ES-I3 (cell line): ENCODE results near the gene AK6.
A peak's percentile ranks its signal among the peaks of the same experiment; 100 is the strongest.
"Not testable (repeated sequence)": the region's sequence is repeated elsewhere in the genome, so short reads cannot be mapped to it uniquely, and the experiment has no call there.

Experiments used
- H3K36me3 ChIP-seq: 2 replicates; pipeline ENCODE4 v1.6.1; 2013; ENCODE audit warnings: mild to moderate bottlenecking, low read length, control low read depth, moderate library complexity; ENCODE audit not compliant: insufficient read depth
- H3K4me1 ChIP-seq: 2 replicates; pipeline ENCODE4 v1.6.1; 2013; ENCODE audit warnings: mild to moderate bottlenecking, control low read depth, low read length; ENCODE audit not compliant: insufficient read depth
- H3K9ac ChIP-seq: 2 replicates; pipeline ENCODE4 v1.6.1; 2013; ENCODE audit warnings: low read depth, mild to moderate bottlenecking, low read length, moderate library complexity
- H3K9me3 ChIP-seq: 2 replicates; pipeline ENCODE4 v1.6.1; 2013; ENCODE audit warnings: mild to moderate bottlenecking, low read length, moderate library complexity; ENCODE audit not compliant: control insufficient read depth, insufficient read depth

AK6 gene

DNA sequence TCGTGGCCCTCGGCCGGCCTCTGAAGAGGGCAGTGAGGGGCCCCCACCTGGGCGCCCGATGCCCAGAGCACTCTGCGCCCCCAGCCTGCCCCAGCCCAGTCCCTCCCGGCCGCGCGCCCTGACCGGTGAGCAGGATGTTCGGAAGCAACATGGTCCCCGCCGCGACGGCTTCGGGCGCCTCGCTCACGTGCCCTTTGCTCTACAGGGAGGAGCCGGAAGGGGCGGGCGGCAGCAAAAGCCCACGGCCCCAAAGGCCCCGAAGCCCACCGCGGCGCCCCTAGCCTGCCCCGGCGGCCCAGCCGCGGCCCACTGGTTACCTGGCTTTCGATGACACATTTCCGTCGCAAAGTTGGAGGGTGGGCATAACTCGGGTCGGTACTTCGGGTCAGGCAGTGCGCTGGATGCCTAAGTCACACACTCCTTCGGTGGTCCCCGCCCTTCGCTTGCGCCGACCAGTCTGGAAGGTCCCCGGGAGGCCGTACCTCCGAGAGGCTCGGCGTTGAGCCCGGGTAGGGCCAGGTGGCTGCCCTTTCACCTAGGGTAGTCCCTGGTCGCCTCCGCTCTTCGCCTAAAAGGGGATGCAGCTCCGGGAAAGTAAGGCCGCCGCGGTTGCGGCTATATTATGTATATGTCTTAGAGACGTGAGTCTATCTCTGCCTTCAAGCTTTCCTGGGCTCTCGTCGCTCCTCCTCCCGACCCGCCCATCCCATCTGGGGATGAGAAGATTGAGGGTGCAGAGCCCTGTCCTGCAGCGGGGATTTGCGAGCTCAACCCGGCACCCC, at the start of gene AK6, which contains the start of the genes RAD17 and TAF9:
Gene AK6, minus strand, starts transcription at position 181 of the 782 bp plus-strand sequence. Its CDS starts 30 bp downstream, at position 151.
Gene RAD17, plus strand, starts transcription at position 479 of the 782 bp plus-strand sequence. CDS start 2,391 bp downstream, outside the sequence.
Gene TAF9, minus strand, starts transcription at position 181 of the 782 bp plus-strand sequence. CDS start 3,783 bp downstream, outside the sequence.
- no peaks in the 10 kb centered on the region for H3K9me3 ChIP-seq
- H3K36me3 ChIP-seq = peaks cover 9% of the 10 kb centered on the region; the same call in 1 of the 2 replicates
- H3K4me1 ChIP-seq = no peaks in the 10 kb centered on the region
- peak within 1 kb of the TSS; percentile 89 for H3K9ac ChIP-seq

- Histone ChIP-seq H3K4me1 (peaks cover 4% of the 10 kb centered on the region; the same call in 1 of the 2 replicates), H3K9ac (no peak overlapping the region), H3K9me3 (no peaks in the 10 kb centered on the region), H3K36me3 (peaks cover 6% of the 10 kb centered on the region; the same call in 1 of the 2 replicates)
Measured at GRCh38 chr5:69418554-69418953, 49.2 kb upstream of the AK6 start.

DNA sequence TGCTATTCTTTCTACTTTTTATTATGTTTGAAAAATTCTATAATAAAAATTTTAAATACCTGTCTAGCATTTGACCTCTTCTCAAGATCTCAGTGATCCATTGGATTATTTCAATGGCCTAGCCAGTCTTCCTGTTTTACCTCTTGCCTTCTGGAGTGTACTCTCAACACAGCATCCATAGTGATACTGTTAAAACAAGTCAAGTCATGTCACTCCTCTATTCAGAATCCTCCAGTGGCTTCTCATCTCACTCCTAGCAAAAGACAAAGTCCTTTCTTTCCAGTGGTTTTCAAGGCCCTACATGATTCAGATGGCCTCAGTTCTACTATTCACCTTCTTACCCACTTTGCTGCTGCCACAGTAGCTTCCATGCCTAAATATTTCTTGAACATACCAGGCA, 47.4 kb upstream of the AK6 start:
- Histone ChIP-seq H3K9me3 (no peaks in the 10 kb centered on the region), H3K4me1 (peaks cover 4% of the 10 kb centered on the region; the same call in 1 of the 2 replicates), H3K9ac (peak overlapping the region; percentile 96; the same call in 1 of the 2 replicates), H3K36me3 (peaks cover 6% of the 10 kb centered on the region; the same call in 1 of the 2 replicates)

- peaks cover 6% of the 10 kb centered on the region; the same call in 1 of the 2 replicates for H3K36me3 ChIP-seq
- peak overlapping the region; percentile 96 for H3K9ac ChIP-seq
- peaks cover 4% of the 10 kb centered on the region; the same call in 1 of the 2 replicates for H3K4me1 ChIP-seq
- H3K9me3 ChIP-seq = no peaks in the 10 kb centered on the region
Measured at GRCh38 chr5:69416180-69416579, 46.9 kb upstream of the AK6 start.

DNA sequence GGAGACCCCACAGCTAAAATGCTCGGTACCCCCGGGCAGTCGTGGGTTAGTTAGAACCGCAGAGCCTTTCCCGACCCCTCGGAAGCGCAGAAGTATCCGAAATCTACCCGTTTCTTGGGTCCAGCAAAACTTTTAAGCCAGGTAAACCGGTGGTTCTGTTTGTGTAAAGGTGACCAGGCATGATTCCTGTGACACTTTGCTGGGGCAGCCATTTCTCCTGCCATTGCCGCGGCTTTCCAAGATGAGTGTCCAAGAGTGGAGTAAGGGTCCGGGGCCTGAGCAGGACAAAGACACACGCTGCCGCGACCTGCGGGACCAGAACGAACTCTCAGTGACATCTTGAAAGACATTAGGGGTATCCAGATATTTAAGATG, 46.3 kb upstream of the AK6 start:
- H3K9me3 ChIP-seq = no peaks in the 10 kb centered on the region
- peaks cover 4% of the 10 kb centered on the region; the same call in 1 of the 2 replicates for H3K4me1 ChIP-seq
- H3K9ac ChIP-seq = peak overlapping the region; percentile 96
- peaks cover 6% of the 10 kb centered on the region; the same call in 1 of the 2 replicates for H3K36me3 ChIP-seq

- peak within 1 kb of the TSS; percentile 96 for H3K9ac ChIP-seq
- H3K36me3 ChIP-seq = peaks cover 6% of the 10 kb centered on the region; the same call in 1 of the 2 replicates
Measured at GRCh38 chr5:69414885-69415583, 45.7 kb upstream of the AK6 start, which contains the start of gene MARVELD2. MARVELD2 (plus strand) TSS chr5:69415116; CDS start chr5:69419386, 4,270 bp downstream.

GRCh38 chr5:69404659-69405330, 35.5 kb upstream of the AK6 start:
- Histone ChIP-seq H3K4me1 (no peaks in the 10 kb centered on the region), H3K36me3 (peaks cover 3% of the 10 kb centered on the region; the same call in 1 of the 2 replicates), H3K9ac (no peak overlapping the region), H3K9me3 (no peaks in the 10 kb centered on the region)

More at GRCh38 chr5:69414885-69415583, 45.7 kb upstream of the AK6 start, which contains the start of gene MARVELD2:
- peaks cover 4% of the 10 kb centered on the region; the same call in 1 of the 2 replicates for H3K4me1 ChIP-seq
- H3K9me3 ChIP-seq = no peaks in the 10 kb centered on the region

DNA sequence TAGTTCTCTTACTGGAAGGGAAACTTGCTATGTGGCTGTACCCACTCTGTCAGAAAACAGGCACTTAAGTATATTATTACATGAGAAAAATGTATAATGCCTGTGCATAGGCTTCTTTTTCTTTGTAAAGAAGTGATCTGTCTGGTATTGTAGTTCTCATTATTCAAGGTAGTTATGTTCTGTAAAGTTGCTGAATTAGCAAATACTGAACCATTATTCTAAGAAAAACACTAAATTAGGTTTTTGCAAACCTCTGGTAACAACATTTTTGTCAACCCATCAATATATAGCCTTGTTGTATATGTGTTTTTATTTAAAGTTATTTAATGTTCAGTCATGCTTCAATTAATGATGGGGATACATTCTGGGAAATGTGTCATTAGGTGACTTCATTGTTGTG, 9.1 kb upstream of the AK6 start:
- H3K4me1 ChIP-seq = no peaks in the 10 kb centered on the region
- no peak overlapping the region for H3K9ac ChIP-seq
- H3K36me3 ChIP-seq = peaks cover 10% of the 10 kb centered on the region
- H3K9me3 ChIP-seq = no peaks in the 10 kb centered on the region

- Histone ChIP-seq H3K9me3 (no peaks in the 10 kb centered on the region), H3K36me3 (no peaks in the 10 kb centered on the region; the same call in 1 of the 2 replicates), H3K4me1 (no peaks in the 10 kb centered on the region), H3K9ac (no peak overlapping the region)
Measured at GRCh38 chr5:69374911-69375446, 5.7 kb upstream of the AK6 start.

DNA sequence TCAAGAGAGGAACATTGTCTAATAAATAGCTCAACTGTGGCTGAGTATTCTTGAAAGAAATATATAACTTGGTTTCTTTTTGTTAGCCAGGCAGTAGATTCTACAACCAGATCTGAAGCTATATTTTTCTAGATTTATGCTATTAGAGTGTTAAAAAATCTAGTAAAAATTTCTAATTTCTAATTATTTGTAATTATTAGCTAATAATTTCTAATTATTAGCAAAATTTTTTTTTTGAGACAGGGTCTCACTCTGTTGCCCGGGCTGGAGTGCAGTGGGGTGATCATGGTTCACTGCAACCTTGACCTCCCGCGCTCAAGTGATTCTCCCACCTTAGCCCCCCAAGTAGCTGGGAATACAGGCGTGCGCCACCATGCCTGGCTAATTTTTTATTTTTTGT, 3.1 kb upstream of the AK6 start:
- no peak overlapping the region for H3K9ac ChIP-seq
- no peaks in the 10 kb centered on the region for H3K9me3 ChIP-seq
- H3K36me3 ChIP-seq = no peaks in the 10 kb centered on the region
- no peaks in the 10 kb centered on the region for H3K4me1 ChIP-seq

GRCh38 chr5:69370335-69370734, 1.0 kb upstream of the AK6 start:
- peak overlapping the region; percentile 89 for H3K9ac ChIP-seq
- H3K36me3 ChIP-seq, H3K9me3 ChIP-seq, H3K4me1 ChIP-seq: not testable (repeated sequence)

DNA sequence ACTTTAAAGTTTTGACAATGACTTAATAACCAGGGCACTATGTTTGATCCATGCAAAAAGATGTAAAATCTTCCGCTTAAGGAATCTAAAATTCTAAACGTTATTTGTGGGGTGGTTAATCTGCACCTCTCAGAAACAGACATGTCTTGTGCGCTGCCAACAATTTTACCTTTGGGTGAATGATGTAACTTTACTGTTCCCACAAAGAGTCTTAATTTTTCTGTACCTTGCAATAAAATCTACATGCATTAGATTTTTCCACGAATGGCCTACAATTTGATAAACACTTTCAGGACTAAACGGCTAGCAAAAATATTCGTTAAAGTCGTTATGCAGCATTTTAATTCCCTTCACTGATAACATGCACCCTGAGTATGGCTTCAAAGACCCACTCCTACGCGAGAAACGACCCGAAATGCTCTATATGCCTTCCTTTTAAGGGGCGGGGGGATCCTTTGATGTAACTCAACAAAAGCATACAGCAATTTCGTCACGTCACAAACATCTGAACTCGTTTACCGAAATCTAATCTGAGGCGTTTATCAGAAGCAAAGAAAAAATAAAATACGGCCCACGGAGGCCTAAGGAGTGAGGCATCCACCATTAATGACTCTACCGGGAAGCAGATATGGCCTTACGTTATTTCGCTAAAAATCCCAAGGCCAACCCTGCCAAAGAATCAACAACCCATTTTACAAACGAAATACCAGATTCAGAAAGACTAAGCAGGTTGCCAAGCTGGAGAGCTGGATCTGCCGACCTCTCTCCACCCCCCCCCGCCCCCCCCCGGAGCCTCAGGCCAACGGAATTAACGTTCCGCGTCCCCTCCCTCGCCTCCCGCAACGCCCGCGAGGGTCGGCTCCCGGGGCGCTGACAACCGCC, 621 bp downstream of the AK6 start:
- H3K36me3 ChIP-seq = peaks cover 9% of the 10 kb centered on the region; the same call in 1 of the 2 replicates
- H3K9ac ChIP-seq = peak overlapping the region; percentile 89
- no peaks in the 10 kb centered on the region for H3K9me3 ChIP-seq
- H3K4me1 ChIP-seq = no peaks in the 10 kb centered on the region

GRCh38 chr5:69367697-69368279, 1.5 kb downstream of the AK6 start:
- Histone ChIP-seq H3K36me3 (peaks cover 9% of the 10 kb centered on the region), H3K9ac (peak overlapping the region; percentile 89), H3K9me3 (no peaks in the 10 kb centered on the region), H3K4me1 (no peaks in the 10 kb centered on the region)
